Astrocyte (in vitro differentiated cells and primary cell): ENCODE data around the gene RP2.

Source experiments
- EZH2 ChIP-seq: IDR thresholded peaks from 2 replicates; pipeline ENCODE4 v1.6.1; 2012; ENCODE audit warnings: mild to moderate bottlenecking, low read length, inconsistent platforms; ENCODE audit not compliant: insufficient read depth
- TF ChIP-seq, protein P1 (sequence below): IDR thresholded peaks from 2 replicates; pipeline ENCODE4 v1.5.1; 2011; ENCODE audit warnings: low read depth, mild to moderate bottlenecking, inconsistent platforms, low read length, moderate library complexity; ENCODE audit not compliant: insufficient read depth

DNA sequence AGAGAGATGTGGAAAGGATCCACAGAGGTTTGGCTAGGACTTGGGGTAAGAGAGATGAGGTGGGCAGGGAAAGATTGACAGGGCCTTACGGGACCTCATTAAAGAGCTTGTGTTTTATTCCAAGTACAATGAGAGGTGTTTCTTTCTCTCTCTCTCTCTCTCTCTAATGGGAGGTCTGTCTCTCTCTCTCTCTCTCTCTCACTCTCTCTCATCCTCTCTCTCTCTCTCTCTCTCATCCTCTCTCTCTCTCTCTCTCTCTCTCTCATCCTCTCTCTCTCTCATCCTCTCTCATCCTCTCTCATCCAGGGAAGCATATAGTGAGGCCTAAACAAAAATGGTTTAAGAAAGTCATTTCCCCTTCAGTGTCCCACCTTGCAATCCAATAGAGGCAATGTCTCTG is 80.8 kb downstream of the RP2 start:
- TF ChIP-seq, protein P1, sequence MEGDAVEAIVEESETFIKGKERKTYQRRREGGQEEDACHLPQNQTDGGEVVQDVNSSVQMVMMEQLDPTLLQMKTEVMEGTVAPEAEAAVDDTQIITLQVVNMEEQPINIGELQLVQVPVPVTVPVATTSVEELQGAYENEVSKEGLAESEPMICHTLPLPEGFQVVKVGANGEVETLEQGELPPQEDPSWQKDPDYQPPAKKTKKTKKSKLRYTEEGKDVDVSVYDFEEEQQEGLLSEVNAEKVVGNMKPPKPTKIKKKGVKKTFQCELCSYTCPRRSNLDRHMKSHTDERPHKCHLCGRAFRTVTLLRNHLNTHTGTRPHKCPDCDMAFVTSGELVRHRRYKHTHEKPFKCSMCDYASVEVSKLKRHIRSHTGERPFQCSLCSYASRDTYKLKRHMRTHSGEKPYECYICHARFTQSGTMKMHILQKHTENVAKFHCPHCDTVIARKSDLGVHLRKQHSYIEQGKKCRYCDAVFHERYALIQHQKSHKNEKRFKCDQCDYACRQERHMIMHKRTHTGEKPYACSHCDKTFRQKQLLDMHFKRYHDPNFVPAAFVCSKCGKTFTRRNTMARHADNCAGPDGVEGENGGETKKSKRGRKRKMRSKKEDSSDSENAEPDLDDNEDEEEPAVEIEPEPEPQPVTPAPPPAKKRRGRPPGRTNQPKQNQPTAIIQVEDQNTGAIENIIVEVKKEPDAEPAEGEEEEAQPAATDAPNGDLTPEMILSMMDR, result no peak
- no peak for TF ChIP-seq EZH2
